H1 (cell line): ENCODE data around the gene SLC8B1. TPM values are rescaled to one million over a fixed set of nuclear protein-coding genes. Genes with fewer than 3 reads are reported as not detected.

Experiments used
- CTCF ChIA-PET: fragments of 300-600 bp; sonication (Branson Sonifier 250); formaldehyde crosslinking; loops from one replicate; lab custom pipeline; 2021; ENCODE audit not compliant: partially characterized antibody; lab: Charles Lee
- POLR2A ChIA-PET: fragments of 300-600 bp; sonication (Branson Sonifier 250); formaldehyde crosslinking; loops from one replicate; lab custom pipeline; 2021; ENCODE audit warnings: inconsistent platforms; ENCODE audit not compliant: partially characterized antibody; lab: Charles Lee
- DNase-seq, 2 experiments: peaks; one replicate each; pipeline versions ENCODE4 v3.0.0 to v3.0.0-alpha.2; 2010 to 2022; ENCODE audit warnings: low spot score in 2 of 2, low read depth in 1 of 2, mixed read lengths in 1 of 2
- FAIRE-seq: peaks from 2 replicates; lab custom pipeline; 2011; peaks lifted over from hg19 to GRCh38; lab: Jason Lieb, UNC
- H2AFZ ChIP-seq: 2 replicates; pipeline ENCODE4 v1.8.1; 2012; ENCODE audit warnings: low read length, inconsistent platforms
- H2AK5ac ChIP-seq: 2 replicates; pipeline ENCODE4 v1.6.1; 2013; ENCODE audit warnings: low read depth, low read length
- H2BK120ac ChIP-seq: replicated peaks from 2 replicates; pipeline ENCODE3; 2013; ENCODE audit warnings: low read depth, low read length, inconsistent platforms
- H2BK12ac ChIP-seq: 2 replicates; pipeline ENCODE4 v1.6.1; 2013; ENCODE audit warnings: low read depth, low read length
- H2BK15ac ChIP-seq: 2 replicates; pipeline ENCODE4 v1.6.1; 2013; ENCODE audit warnings: low read length
- H2BK20ac ChIP-seq: 2 replicates; pipeline ENCODE4 v1.6.1; 2013; ENCODE audit warnings: low read length
- H2BK5ac ChIP-seq: 2 replicates; pipeline ENCODE4 v1.6.1; 2013; ENCODE audit warnings: low read depth, low read length
- H3K14ac ChIP-seq: 2 replicates; pipeline ENCODE4 v1.6.1; 2013; ENCODE audit warnings: inconsistent platforms; ENCODE audit not compliant: insufficient read length
- H3K18ac ChIP-seq: 2 replicates; pipeline ENCODE4 v1.6.1; 2013; ENCODE audit warnings: low read length; ENCODE audit errors: extremely low read depth
- H3K23ac ChIP-seq: 2 replicates; pipeline ENCODE4 v1.6.1; 2013; ENCODE audit warnings: inconsistent platforms; ENCODE audit not compliant: insufficient read length
- H3K23me2 ChIP-seq: 2 replicates; pipeline ENCODE4 v1.6.1; 2013; ENCODE audit warnings: low read depth, low read length
- H3K27ac ChIP-seq: 2 replicates; pipeline ENCODE4 v1.6.1; 2011; ENCODE audit warnings: low read depth, low read length, inconsistent platforms
- H3K27me3 ChIP-seq, 4 experiments: replicated peaks in 1 of 4; 1 replicate in 1 of 4; 2 replicates in 3 of 4; pipeline versions ENCODE4 v1.6.1 to v1.8.1; 2011 to 2013; ENCODE audit warnings: low read length in 3 of 4, mild to moderate bottlenecking in 3 of 4, inconsistent platforms in 2 of 4, mixed read lengths in 2 of 4, moderate library complexity in 1 of 4; ENCODE audit not compliant: control insufficient read depth in 3 of 4, insufficient read depth in 3 of 4; ENCODE audit errors: extremely low read depth in 1 of 4
- H3K36me3 ChIP-seq, 4 experiments: 2 replicates each; pipeline versions ENCODE4 v1.6.1 to v1.8.1; 2011 to 2013; ENCODE audit warnings: mild to moderate bottlenecking in 4 of 4, low read length in 3 of 4, moderate library complexity in 2 of 4, control low read depth in 1 of 4, inconsistent platforms in 1 of 4; ENCODE audit not compliant: insufficient read depth in 4 of 4, control insufficient read depth in 2 of 4
- H3K4ac ChIP-seq: replicated peaks from 2 replicates; pipeline ENCODE3; 2013; ENCODE audit warnings: low read length, low read depth, mixed read lengths, inconsistent platforms; ENCODE audit not compliant: insufficient read length
- H3K4me1 ChIP-seq, 4 experiments: replicated peaks in 1 of 4; 1 replicate in 1 of 4; 2 replicates in 3 of 4; pipeline versions ENCODE4 v1.6.1 to v1.8.1; 2011 to 2013; ENCODE audit warnings: low read length in 3 of 4, inconsistent platforms in 2 of 4, mixed read lengths in 1 of 4; ENCODE audit not compliant: insufficient read depth in 4 of 4, control insufficient read depth in 3 of 4
- H3K4me2 ChIP-seq, 2 experiments: 2 replicates each; pipeline versions ENCODE4 v1.6.1 to v1.8.1; 2011 to 2013; ENCODE audit warnings: low read depth in 2 of 2, low read length in 2 of 2, control low read depth in 1 of 2, inconsistent platforms in 1 of 2, mild to moderate bottlenecking in 1 of 2; ENCODE audit not compliant: insufficient read depth in 1 of 2
- H3K4me3 ChIP-seq, 4 experiments: fragments of 200-600, 300-600 bp in 1 of 4; sonication (generic), shearing (Covaris generic), sonication (Bioruptor Twin) in 1 of 4; 2 replicates each; pipeline versions ENCODE4 v1.5.1 to v1.8.1; 2011 to 2016; ENCODE audit warnings: low read length in 4 of 4, low read depth in 3 of 4, control low read depth in 2 of 4, inconsistent platforms in 2 of 4, mild to moderate bottlenecking in 2 of 4, mixed read lengths in 1 of 4, moderate library complexity in 1 of 4; ENCODE audit not compliant: insufficient read depth in 2 of 4; ENCODE audit errors: extremely low read depth in 1 of 4
- H3K56ac ChIP-seq: replicated peaks from 2 replicates; pipeline ENCODE3; 2013; ENCODE audit warnings: low read depth, mild to moderate bottlenecking, mixed read lengths, low read length, inconsistent platforms; ENCODE audit not compliant: insufficient read length
- H3K79me1 ChIP-seq: 2 replicates; pipeline ENCODE4 v1.6.1; 2013; ENCODE audit warnings: low read depth, low read length, control low read depth
- H3K79me2 ChIP-seq, 2 experiments: 2 replicates each; pipeline versions ENCODE4 v1.6.1 to v1.8.1; 2012 to 2013; ENCODE audit warnings: low read length in 2 of 2, mild to moderate bottlenecking in 2 of 2, inconsistent platforms in 1 of 2; ENCODE audit not compliant: insufficient read depth in 2 of 2, control insufficient read depth in 1 of 2
- H3K9ac ChIP-seq, 4 experiments: replicated peaks in 1 of 4; 1 replicate in 1 of 4; 2 replicates in 3 of 4; pipeline versions ENCODE4 v1.6.1 to v1.8.1; 2011 to 2013; ENCODE audit warnings: low read depth in 3 of 4, low read length in 3 of 4, control low read depth in 2 of 4, mild to moderate bottlenecking in 2 of 4, moderate library complexity in 2 of 4, inconsistent platforms in 1 of 4; ENCODE audit errors: extremely low read depth in 1 of 4
- H3K9me3 ChIP-seq, 2 experiments: 2 replicates each; pipeline versions ENCODE4 v1.6.1 to v1.8.1; 2012 to 2013; ENCODE audit warnings: mild to moderate bottlenecking in 2 of 2, moderate library complexity in 2 of 2, control low read depth in 1 of 2, inconsistent platforms in 1 of 2, low read depth in 1 of 2, low read length in 1 of 2, mixed read lengths in 1 of 2; ENCODE audit not compliant: insufficient read depth in 2 of 2
- H4K20me1 ChIP-seq, 2 experiments: replicated peaks in 1 of 2; 2 replicates each; pipeline versions ENCODE3 to v1.8.1; 2011 to 2013; ENCODE audit warnings: inconsistent platforms in 2 of 2, low read length in 2 of 2, mild to moderate bottlenecking in 1 of 2; ENCODE audit not compliant: insufficient read depth in 2 of 2, control insufficient read depth in 1 of 2
- H4K5ac ChIP-seq: 2 replicates; pipeline ENCODE4 v1.6.1; 2013; ENCODE audit warnings: low read length, low read depth, mixed read lengths, inconsistent platforms; ENCODE audit not compliant: insufficient read length
- H4K8ac ChIP-seq: 2 replicates; pipeline ENCODE4 v1.8.0; 2013; ENCODE audit warnings: mild to moderate bottlenecking, moderate library complexity, low read length, inconsistent platforms; ENCODE audit not compliant: insufficient read depth; ENCODE audit errors: extremely low read depth
- H4K91ac ChIP-seq: replicated peaks from 2 replicates; pipeline ENCODE3; 2013; ENCODE audit warnings: low read length, mixed read lengths, inconsistent platforms; ENCODE audit not compliant: insufficient read length
- ATF3 ChIP-seq: IDR thresholded peaks from 2 replicates; pipeline ENCODE4 v1.6.1; 2011; ENCODE audit warnings: low read depth, mild to moderate bottlenecking, low read length; ENCODE audit not compliant: insufficient read depth
- CBX8 ChIP-seq: fragments of 300-800, 300-1000 bp; sonication (generic); IDR thresholded peaks from 2 replicates; pipeline ENCODE4 v1.7.1; 2016; ENCODE audit warnings: low read depth, low read length, borderline replicate concordance
- FOSL1 ChIP-seq: IDR thresholded peaks from 2 replicates; pipeline ENCODE4 v1.6.1; 2011; ENCODE audit warnings: mild to moderate bottlenecking, low read depth, low read length, moderate library complexity; ENCODE audit not compliant: insufficient read depth
- GTF2F1 ChIP-seq: IDR thresholded peaks from 2 replicates; pipeline ENCODE4 v1.6.1; 2012; ENCODE audit warnings: low read depth, low read length, improper control_type of control experiment, borderline replicate concordance
- HDAC6 ChIP-seq: IDR thresholded peaks from one replicate; pipeline ENCODE4 v1.7.1; 2012; ENCODE audit warnings: low read depth, mild to moderate bottlenecking, inconsistent platforms, low read length, moderate library complexity
- KDM1A ChIP-seq: fragments of 200-600, 300-600 bp; sonication (generic); IDR thresholded peaks from 2 replicates; pipeline ENCODE4 v1.7.1; 2016; ENCODE audit warnings: mild to moderate bottlenecking, low read length, borderline replicate concordance
- KDM5A ChIP-seq: fragments of 200-600 bp; IDR thresholded peaks from 2 replicates; pipeline ENCODE4 v1.7.1; 2012; ENCODE audit warnings: mild to moderate bottlenecking, low read length, inconsistent platforms, mixed read lengths
- NRF1 ChIP-seq: IDR thresholded peaks from 2 replicates; pipeline ENCODE4 v1.6.1; 2011; ENCODE audit warnings: mild to moderate bottlenecking, low read depth, low read length, improper control_type of control experiment
- PHF8 ChIP-seq: fragments of 200-600 bp; sonication (generic); conservative IDR thresholded peaks from 2 replicates; pipeline ENCODE4 v1.7.1; 2012; ENCODE audit warnings: low read depth, mild to moderate bottlenecking, inconsistent platforms, low read length, moderate library complexity
- POLR2AphosphoS5 ChIP-seq: IDR thresholded peaks from 2 replicates; pipeline ENCODE4 v1.6.1; 2011; ENCODE audit warnings: low read depth, low read length
- RXRA ChIP-seq: IDR thresholded peaks from 2 replicates; pipeline ENCODE4 v1.6.1; 2011; ENCODE audit warnings: low read depth, mild to moderate bottlenecking, low read length, moderate library complexity; ENCODE audit not compliant: insufficient read depth
- SP2 ChIP-seq: IDR thresholded peaks from 2 replicates; pipeline ENCODE4 v1.6.1; 2012; ENCODE audit warnings: mild to moderate bottlenecking, low read length, inconsistent platforms
- SP4 ChIP-seq: IDR thresholded peaks from 2 replicates; pipeline ENCODE4 v1.6.1; 2012; ENCODE audit warnings: low read length, inconsistent platforms
- SUZ12 ChIP-seq: fragments of 200-600 bp; sonication (generic); IDR thresholded peaks from 2 replicates; pipeline ENCODE4 v1.6.1; 2012; ENCODE audit warnings: mild to moderate bottlenecking, inconsistent platforms, low read length, moderate library complexity, mixed read lengths
- TEAD4 ChIP-seq: IDR thresholded peaks from 2 replicates; pipeline ENCODE4 v1.6.1; 2012; ENCODE audit warnings: low read depth, low read length, inconsistent platforms, mixed read lengths
- WGBS, 2 experiments: shearing (Covaris generic) in 1 of 2; methylation state at CpG; one replicate each; pipeline versions ENCODE4 v1.1.6 to v1.1.7; 2013 to 2015; ENCODE audit warnings: low lambda C conversion rate in 2 of 2, mixed read lengths in 2 of 2, inconsistent platforms in 1 of 2, low coverage in 1 of 2, missing lambda C conversion rate in 1 of 2; ENCODE audit not compliant: insufficient replicate concordance in 2 of 2, insufficient coverage in 1 of 2, insufficient read length in 1 of 2; ENCODE audit errors: extremely low coverage in 1 of 2, missing lambda C conversion rate in 1 of 2; 5-methylcytosine and 5-hydroxymethylcytosine counted together
- polyA plus RNA-seq, 7 experiments: library from polyadenylated mRNA; depleted of rRNA in 3 of 7; stranded (reverse) in 5 of 7; unstranded in 2 of 7; fragments of >200 nt in 5 of 7; fragments of 200-250 nt in 2 of 7; gene quantifications; 1 replicate in 5 of 7; 2 replicates in 1 of 7; 4 replicates in 1 of 7; pipeline versions ENCODE4 v1.2.1 to v1.2.3, GENCODE V29; 2011 to 2013; ENCODE audit warnings: missing spikeins in 2 of 7, mixed read lengths in 2 of 7
- total RNA-seq: library from RNA; stranded (reverse); fragmentation: NEBNext Ultra II Directional; extraction: Animal tissue kit (Norgen Biotek cat#: 25700); gene quantifications from 2 replicates; pipeline ENCODE4 v1.2.1, GENCODE V29; 2021

Gene SLC8B1
- total and polyA plus RNA-seq, 2 of the 8 experiments (the other 6 are each of a cell fraction or from before 2014, with no cell fraction given): 11.2 to 19.1 TPM

GRCh38 chr12:113287899-113288282, 47.0 kb downstream of the SLC8B1 start:
- H2AK5ac ChIP-seq: no peak overlapping the region
- H2AFZ ChIP-seq: no peak overlapping the region
- H2BK15ac ChIP-seq: no peak overlapping the region
- H3K9ac ChIP-seq: no peak overlapping the region
- H3K4me3 ChIP-seq: no peak overlapping the region
- DNase-seq: no peak
- H3K23ac ChIP-seq: no peak overlapping the region
- no peak overlapping the region for H4K8ac ChIP-seq
- no peaks in the 10 kb centered on the region for H3K9me3 ChIP-seq
- no peak overlapping the region for H2BK12ac ChIP-seq
- WGBS, 2 experiments: 90% methylated on average over 18 of the region's 19 CpGs; no CpG with 5 or more reads in 1 of the 2 experiments
- no peak overlapping the region for H3K4ac ChIP-seq
- H4K5ac ChIP-seq: no peak overlapping the region
- H4K91ac ChIP-seq: no peak overlapping the region
- ChIA-PET CTCF (interaction anchor here (1.2 kb wide), 1 partner anchor 10 kb away, joined by 3 read pairs; no protein-coding TSS in a partner anchor), POLR2A (interaction anchor here (0.5 to 3.9 kb wide), 4 partner anchors 10 to 72 kb away, joined by 3 to 20 read pairs (median 4); no protein-coding TSS in a partner anchor)
- H3K14ac ChIP-seq: no peak overlapping the region
- H3K79me1 ChIP-seq: no peaks in the 10 kb centered on the region
- H3K4me1 ChIP-seq: no peaks in the 10 kb centered on the region
- no peak for FAIRE-seq
- H3K18ac ChIP-seq: no peak overlapping the region
- H3K27me3 ChIP-seq: no peaks in the 10 kb centered on the region
- no peaks in the 10 kb centered on the region for H3K79me2 ChIP-seq
- no peak overlapping the region for H2BK120ac ChIP-seq
- H3K27ac ChIP-seq: no peak overlapping the region
- H3K36me3 ChIP-seq: no peaks in the 10 kb centered on the region; a peak in 1 of 8 replicates
- no peak overlapping the region for H3K56ac ChIP-seq
- no peaks in the 10 kb centered on the region for H4K20me1 ChIP-seq
- H3K23me2 ChIP-seq: no peaks in the 10 kb centered on the region
- no peak overlapping the region for H2BK20ac ChIP-seq
- H2BK5ac ChIP-seq: no peak overlapping the region
- no peak overlapping the region for H3K4me2 ChIP-seq
- TF ChIP-seq GTF2F1 (no peak), SUZ12 (no peak), ATF3 (no peak), RXRA (no peak), SP4 (no peak), POLR2AphosphoS5 (no peak), KDM1A (no peak), TEAD4 (no peak), HDAC6 (no peak), NRF1 (no peak), FOSL1 (no peak), CBX8 (no peak), PHF8 (no peak), KDM5A (no peak), SP2 (no peak)
